ENCODE data around the gene AKAP13. TPM values are rescaled to one million over a fixed set of nuclear protein-coding genes. Genes with fewer than 3 reads are reported as not detected.

Gene AKAP13
- total RNA-seq, 1 experiment from 2014 or later: 49.6 TPM

- no peak for DNase-seq
- intact Hi-C loops (cut with micrococcal nuclease; ENCODE audit: unreplicated experiment): no loop called here
- Mint-ChIP-seq H3K4me1 (ENCODE audit: low read depth, unreplicated experiment) (no peaks in the 10 kb centered on the region), H3K27me3 (ENCODE audit: insufficient read depth, unreplicated experiment) (no peaks in the 10 kb centered on the region), H3K36me3 (ENCODE audit: insufficient read depth, unreplicated experiment) (peaks cover 29% of the 10 kb centered on the region), H3K9me3 (ENCODE audit: unreplicated experiment) (no peaks in the 10 kb centered on the region), H3K27ac (ENCODE audit: unreplicated experiment) (no peak overlapping the region), H3K4me3 (ENCODE audit: unreplicated experiment) (no peak overlapping the region)
- CTCF ChIA-PET: no interaction called here
- Histone ChIP-seq H3K27me3 (replicated peaks; ENCODE audit: control insufficient read depth, insufficient read depth, low read length) (no peaks in the 10 kb centered on the region), H3K9me3 (no peaks in the 10 kb centered on the region), H3K4me1 (no peaks in the 10 kb centered on the region), H3K36me3 (ENCODE audit: control insufficient read depth, insufficient read depth, low read length) (no peaks in the 10 kb centered on the region; the same call in none of the 2 replicates), H3K4me3 (ENCODE audit: low read depth, low read length) (no peak overlapping the region)
- no peak for TF ChIP-seq CTCF (IDR thresholded peaks at IDR 0.05; ENCODE audit: insufficient read depth in 1 of 2, low read depth in 1 of 2, low read length in 1 of 2, severe bottlenecking in 1 of 2, unreplicated experiment in 1 of 2)
- no TSS peak for BruUV-seq (replicated peaks)
- POLR2A ChIA-PET: no interaction called here
Observed at GRCh38 chr15:85763157-85763556, 382.8 kb downstream of the AKAP13 start.

GRCh38 chr15:85763673-85764633, 383.6 kb downstream of the AKAP13 start:
- BruUV-seq (replicated peaks): no TSS peak

More at GRCh38 chr15:85763673-85764633, 383.6 kb downstream of the AKAP13 start:
- Mint-ChIP-seq H3K4me1 (ENCODE audit: low read depth, unreplicated experiment) (no peaks in the 10 kb centered on the region), H3K27me3 (ENCODE audit: insufficient read depth, unreplicated experiment) (no peaks in the 10 kb centered on the region), H3K27ac (ENCODE audit: unreplicated experiment) (no peak overlapping the region), H3K4me3 (ENCODE audit: unreplicated experiment) (no peak overlapping the region), H3K9me3 (ENCODE audit: unreplicated experiment) (no peaks in the 10 kb centered on the region), H3K36me3 (ENCODE audit: insufficient read depth, unreplicated experiment) (peaks cover 29% of the 10 kb centered on the region)
- TF ChIP-seq CTCF (IDR thresholded peaks at IDR 0.05; ENCODE audit: insufficient read depth in 1 of 2, low read depth in 1 of 2, low read length in 1 of 2, severe bottlenecking in 1 of 2, unreplicated experiment in 1 of 2): no peak
- Histone ChIP-seq H3K36me3 (ENCODE audit: control insufficient read depth, insufficient read depth, low read length) (no peaks in the 10 kb centered on the region; the same call in none of the 2 replicates), H3K9me3 (no peaks in the 10 kb centered on the region), H3K4me1 (no peaks in the 10 kb centered on the region), H3K27me3 (replicated peaks; ENCODE audit: control insufficient read depth, insufficient read depth, low read length) (no peaks in the 10 kb centered on the region), H3K4me3 (ENCODE audit: low read depth, low read length) (no peak overlapping the region)
- ChIA-PET CTCF (no interaction called here), POLR2A (no interaction called here)
- DNase-seq: no peak
- intact Hi-C loops (cut with micrococcal nuclease; ENCODE audit: unreplicated experiment): no loop called here
